Occipital lobe (tissue), 2 donors: ENCODE data around the gene DMC1. TPM values are rescaled to one million over a fixed set of nuclear protein-coding genes. Genes with fewer than 3 reads are reported as not detected.

Experiments
- DNase-seq: peaks from one replicate; lab custom pipeline; 2025; lab: John Stamatoyannopoulos, UW
- total RNA-seq: library from RNA; depleted of rRNA; stranded (reverse); fragments of >200 nt; gene quantifications from one replicate; pipeline ENCODE4 v1.2.3, GENCODE V29; 2014

Gene DMC1
- total RNA-seq, 1 donor from 2014 or later, result 4.1 TPM

DNA sequence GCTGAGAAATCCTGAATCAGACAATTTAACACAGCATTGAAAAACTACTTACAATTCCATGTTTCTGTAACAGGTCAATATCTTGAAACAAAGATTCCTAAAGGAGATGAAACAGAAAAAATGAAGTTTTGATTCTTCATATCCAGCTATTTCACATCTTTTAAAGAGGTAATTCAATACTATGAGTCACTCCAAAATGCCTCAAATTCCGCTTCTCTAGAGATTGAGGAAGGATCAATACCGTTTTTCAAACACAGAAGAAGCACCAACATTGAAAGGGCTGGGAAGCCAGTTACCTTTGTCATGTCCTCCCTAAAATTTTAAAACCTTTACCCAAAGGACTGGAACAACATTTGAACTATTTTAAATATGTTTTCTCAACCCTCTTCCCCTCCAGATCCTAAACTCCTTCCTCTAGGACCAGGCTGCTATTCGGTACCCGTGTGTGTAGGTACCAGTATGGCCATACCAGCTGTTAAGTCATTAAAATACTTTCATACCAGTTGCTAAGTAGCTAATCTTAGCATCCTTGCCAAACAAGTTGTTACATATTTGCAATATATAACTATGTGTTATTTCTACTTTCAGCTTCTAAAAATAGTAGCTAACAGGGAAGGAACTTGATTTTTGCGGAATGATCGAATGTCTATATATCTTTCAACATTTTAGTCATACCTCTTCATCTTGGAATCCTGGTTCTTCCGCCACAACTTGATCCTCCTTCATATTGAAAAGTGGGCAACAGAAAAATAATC is 2.3 kb downstream of the DMC1 start:
- DNase-seq, result no peak

DNA sequence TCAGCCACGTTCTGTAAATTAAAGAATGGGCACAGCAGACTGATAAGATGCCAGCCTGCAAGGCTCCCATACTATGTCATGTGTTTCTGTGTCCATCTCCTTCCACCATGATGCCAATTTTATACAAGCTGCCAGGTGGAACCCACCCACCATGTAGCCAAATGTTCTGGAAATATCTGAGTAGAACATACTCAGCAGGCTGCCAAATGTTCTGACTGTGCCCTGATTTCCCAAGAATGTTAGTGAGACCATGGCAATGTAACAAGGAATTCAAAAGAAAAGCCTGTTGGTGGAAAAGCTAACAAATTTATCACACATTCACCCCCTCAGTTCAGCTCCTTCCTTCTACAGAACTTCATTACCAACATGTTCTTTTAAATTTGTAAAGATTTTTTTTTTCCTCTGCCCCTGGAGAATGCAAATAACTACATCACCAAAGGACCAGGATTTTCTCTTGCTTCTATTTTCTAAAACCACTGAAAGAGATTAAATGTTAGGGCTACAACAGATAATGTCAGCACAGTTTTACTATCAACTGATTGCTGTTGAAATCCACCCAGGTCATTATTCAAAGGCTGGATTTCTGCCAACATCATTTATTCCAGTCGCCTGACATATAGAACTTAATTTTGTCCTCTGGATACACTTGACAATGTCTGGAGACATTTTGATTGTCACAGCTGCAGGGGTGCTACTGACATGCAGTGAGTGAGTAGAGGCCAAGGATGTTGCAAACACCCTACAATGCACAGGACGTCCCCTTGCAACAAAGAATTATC is 3.1 kb downstream of the DMC1 start:
- DNase-seq, result peak; percentile 18

DNA sequence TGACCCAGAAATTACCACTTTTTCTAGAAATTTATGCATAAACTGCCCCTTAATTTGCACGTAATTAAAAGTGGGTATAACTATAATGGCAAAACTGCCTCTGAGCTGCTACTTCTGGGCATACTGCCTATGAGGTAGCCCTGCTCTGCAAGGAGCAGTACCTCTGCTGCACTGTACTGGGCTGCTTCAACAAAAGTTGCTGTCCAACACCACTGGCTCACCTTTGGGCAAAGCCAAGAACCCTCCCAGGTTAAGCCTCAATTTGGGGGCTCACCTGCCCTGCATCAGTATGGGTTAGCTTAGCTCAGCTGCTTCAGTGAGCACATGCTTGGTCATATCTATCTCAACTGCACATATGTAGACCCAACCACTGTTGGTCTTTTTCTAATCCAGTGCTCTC is 4.5 kb downstream of the DMC1 start:
- DNase-seq, result no peak

DNA sequence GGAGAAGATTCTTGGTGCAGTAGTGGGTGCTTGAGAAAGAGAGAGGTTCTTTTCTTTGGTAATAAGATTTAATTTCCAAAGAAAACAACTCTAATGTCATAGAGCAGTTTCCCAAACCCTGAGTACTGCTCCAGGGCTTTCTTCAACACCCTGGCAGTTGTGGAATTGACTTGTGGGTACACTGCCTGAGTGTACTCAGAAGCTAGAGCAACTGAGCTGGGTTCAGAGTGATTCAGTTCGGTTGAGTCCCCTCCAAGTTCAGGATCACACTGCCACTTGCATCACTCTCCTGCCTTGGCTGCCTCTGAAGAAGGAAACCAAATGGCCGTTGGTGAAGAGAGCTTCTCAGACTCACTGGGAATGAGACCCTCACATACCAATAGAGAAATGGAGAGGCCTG is 5.3 kb downstream of the DMC1 start:
- DNase-seq, result no peak

DNA sequence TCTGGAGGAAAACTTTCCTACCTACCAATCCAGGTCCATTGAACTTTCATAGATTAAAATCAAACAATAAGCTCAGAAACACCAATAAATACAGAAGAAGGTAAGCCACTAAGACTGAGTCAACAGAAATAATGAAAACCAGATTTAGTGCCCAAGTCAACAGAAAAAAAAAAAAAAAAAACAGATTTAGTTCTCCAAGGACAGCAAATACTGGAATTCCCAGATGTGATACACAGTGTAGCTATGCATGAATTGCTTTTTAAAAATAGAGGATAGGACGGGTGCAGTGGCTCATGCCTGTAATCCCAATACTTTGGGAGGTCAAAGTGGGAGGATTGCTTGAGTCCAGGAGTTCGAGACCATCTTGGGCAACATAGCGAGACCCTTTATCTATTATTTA is 15.7 kb downstream of the DMC1 start:
- no peak for DNase-seq

DNA sequence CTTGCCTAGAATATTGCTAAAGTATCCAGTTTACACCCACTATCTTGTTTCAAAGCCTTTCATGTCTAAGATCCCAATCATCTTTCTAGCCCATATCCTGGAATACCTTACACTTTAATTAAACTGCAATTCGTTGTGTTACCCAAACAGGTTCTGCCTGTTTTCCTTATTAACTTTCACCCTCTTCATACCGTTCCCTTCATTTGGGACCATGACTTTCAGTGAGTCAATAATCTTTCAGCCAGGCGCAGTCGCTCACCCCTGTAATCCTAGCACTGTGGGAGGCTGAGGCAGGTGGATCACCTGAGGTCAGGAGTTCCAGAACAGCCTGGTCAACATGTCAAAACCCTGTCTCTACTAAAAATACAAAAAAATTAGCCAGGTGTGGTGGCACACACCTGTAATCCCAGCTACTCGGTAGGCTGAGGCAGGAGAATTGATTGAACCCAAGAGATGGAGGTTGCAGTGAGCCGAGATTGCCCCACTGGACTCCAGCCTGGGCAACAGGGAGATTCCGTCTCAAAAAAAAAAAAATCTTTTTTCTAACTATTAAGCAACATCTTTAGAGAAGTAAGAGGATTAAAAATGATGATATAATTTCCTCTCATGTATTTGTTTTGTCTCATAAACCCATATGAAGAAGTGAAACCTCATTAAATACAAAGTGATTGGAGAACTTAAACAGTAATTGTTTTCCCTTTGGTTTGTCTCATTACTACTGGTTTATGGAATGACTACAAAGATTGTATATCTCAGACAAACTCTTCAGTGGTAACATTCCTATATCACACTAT is 20.7 kb downstream of the DMC1 start:
- no peak for DNase-seq

DNA sequence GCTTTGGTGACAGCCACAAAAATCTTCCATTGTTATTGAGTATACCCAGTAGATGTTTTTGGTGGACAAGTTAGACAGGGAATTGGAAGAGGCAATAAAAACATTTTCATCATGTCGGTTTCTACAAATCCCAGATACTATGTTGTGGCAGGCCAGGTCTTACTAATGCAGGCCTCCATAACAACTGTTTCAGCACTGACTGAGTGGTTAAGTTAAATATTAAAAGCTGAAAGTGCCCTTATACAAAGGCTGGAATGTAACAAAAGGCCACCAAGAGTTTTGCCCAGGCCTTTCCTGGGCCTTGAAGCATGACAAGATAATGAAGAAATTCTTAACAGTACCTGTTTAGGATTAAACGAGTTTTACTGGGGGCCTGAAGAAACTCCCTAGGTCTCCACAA is 29.3 kb downstream of the DMC1 start:
- no peak for DNase-seq

DNA sequence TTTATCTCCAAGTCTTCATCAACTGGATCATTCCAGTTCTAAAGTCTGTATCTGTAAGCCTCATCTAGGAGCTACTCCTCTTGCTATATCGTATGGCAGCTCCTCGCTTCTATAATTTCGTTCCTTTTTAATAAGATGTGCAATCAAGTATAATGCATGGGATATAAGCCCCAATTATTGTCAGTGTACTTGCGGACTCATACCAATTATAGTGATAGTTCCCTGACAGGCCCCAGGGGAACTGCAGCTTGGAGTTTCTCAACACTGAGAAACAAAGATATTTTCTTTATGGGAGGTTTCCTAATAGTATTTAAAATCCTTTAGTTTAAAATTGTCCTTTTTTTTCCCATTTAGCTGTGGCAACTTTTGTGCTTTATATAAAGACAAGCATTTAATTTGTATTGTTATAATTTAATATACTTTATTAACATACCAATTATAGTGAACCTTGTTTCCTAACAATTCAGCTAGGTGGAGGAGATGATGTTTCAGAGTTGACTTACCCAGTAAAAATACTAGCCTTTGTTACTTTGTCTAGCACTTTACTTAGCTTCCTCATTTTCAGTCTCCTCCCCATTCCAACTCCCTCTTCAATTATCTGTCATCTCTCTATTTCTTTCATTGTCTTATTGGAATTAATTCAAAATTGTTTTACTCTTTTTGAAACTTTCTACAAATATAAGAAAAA is 38.6 kb downstream of the DMC1 start:
- no peak for DNase-seq

DNA sequence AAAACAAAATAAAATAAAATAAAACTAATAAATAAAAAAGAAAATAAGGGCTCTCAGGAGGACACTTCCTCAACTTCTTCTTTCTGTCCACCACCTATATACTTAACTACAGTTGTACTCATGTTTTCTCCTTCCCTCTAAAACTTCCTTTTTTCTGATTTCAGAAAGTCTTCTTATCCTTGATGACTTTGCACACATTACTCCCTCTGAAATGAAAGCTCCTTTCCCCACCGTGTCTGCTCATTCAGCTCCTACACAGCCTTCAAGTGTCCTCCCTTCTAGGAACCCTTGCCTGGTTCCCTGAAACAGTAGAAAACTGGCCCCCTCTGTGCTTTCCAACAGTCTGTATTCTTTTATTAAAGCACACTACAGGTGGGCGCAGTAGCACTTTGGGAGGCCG is 45.6 kb downstream of the DMC1 start:
- DNase-seq, result no peak

DNA sequence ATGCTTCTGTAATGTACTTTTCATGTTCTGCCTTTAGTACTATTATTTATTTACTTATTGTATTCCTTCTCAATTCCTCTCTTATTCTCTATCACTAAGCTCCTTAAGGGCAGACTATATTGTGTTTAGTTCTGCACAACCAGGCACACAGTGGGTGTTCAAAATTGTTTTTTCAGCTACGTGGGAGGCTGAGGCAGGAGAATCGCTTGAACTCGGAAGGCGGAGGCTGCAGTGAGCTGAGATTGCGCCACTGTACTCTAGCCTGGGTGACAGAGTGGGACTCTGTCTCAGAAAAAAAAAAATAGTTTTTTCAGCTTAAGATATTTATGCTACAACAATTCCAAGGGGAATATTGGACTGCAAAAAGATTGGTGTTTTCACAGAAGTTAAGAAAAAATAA is 46.5 kb downstream of the DMC1 start:
- DNase-seq, result no peak

DNA sequence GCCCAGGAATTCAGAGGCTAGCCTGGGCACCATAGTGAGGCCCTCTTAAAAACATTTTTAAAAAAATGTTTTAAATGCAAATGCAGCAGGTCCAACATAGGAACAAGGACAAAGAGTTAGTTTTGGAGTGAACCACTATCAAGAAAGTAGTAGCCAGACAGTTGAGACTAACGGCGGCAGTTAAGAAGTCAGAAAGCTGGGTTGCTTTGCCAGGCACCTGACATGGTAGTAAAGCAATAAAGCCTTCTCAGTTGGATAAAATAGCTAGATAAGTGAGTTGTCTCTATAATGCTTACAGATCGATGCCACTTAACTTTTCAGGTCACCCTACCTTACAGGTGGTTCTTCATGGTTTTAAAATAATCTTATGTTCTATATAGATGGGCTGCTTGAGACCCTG is 47.0 kb downstream of the DMC1 start:
- DNase-seq, result no peak

DNA sequence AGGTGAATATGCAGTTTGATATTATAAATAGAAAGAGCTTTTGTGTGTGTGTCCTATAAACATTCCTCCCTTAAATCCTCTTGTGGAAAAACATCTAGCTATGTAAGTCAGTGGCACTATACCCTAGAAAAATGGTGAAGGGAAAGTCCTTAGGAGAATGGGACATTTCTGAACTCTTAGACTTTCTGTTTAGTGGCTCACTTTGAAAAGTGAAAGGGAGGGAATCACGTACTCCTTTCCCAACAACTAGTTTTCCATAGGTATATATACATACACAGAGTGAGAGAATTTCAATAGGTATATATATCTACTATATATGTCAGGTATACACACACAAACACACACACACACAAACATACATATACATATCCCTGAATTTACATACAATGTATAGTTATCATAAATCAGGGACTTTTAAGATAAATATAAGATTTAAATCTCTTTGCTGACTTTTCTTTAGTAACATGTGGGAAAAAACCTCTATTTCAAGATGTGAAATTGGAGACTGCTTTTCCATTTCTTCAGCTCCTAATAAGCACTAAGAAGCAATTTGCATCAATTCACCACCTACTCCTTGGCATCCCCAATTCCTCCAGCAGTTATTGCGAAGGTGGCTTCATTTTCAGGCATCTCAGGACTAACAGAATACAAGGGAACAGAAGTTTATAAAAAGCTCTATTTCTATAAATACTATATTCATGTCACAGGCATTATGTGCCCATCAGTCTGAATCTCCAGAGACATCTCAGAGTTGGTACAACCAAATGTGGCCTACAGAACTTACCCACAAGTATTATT is 50.3 kb downstream of the DMC1 start:
- no peak for DNase-seq

DNA sequence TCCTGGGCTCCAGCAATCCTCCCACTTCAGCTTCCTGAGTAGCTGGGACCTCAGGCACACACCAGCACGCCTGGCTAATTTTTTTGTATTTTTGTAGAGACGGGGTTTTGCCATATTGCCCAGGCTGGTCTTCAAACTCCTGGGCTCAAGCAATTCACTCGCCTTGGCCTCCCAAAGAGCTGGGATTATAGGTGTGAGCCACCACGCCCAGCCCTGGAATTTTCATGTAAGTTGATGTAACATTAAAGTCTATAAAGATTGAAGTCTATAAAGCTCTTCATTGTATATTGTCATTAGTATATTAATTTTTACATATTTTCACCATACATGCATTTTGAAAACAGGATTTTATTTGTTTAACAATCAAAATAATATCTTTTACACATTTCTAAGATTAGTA is 51.4 kb downstream of the DMC1 start:
- DNase-seq, result no peak

DNA sequence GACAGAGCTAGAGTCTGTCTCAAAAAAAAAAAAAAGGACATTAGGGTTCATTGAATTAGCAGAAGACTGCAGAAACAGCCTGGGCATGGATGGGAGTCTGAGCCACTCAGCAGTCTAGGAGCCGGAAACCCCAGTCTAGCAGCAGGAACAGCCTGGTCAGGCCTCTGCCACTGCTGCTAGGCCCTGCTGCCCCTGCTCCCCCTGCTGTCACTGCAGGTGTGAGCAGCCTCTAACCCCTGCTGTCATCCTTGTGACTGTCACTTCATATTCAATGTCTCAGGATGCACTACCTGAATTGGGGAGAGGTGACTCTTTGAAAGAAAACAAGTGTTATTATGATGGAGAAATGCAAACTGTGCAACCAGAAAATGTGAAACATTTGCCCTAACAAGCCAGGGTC is 56.9 kb downstream of the DMC1 start:
- DNase-seq, result no peak

DNA sequence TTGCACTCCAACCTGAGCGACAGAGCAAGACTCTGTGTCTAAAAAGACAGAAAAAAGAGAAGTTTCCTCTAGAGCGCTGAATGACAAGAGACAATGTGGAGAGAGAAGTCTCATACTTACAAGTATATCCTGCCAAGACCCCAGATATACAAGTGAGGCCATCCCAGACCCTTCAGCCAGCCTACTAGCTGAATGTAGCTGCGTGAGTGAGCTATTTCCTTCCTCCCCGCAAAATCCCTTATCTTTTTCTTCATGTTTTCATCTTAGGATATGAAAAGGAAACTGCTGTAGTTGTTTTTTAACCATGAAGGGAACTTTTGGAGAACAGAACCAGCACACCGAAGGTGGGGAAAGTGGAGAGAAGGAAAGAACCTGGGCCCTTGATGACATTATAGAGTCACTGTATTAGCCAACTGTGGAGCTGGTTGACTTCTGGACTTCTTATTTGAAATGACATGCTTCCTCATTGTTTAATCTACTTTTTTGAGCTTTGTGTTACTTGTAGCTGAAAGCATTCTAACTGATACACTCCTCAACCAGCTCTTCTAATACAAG is 59.5 kb downstream of the DMC1 start:
- no peak for DNase-seq

DNA sequence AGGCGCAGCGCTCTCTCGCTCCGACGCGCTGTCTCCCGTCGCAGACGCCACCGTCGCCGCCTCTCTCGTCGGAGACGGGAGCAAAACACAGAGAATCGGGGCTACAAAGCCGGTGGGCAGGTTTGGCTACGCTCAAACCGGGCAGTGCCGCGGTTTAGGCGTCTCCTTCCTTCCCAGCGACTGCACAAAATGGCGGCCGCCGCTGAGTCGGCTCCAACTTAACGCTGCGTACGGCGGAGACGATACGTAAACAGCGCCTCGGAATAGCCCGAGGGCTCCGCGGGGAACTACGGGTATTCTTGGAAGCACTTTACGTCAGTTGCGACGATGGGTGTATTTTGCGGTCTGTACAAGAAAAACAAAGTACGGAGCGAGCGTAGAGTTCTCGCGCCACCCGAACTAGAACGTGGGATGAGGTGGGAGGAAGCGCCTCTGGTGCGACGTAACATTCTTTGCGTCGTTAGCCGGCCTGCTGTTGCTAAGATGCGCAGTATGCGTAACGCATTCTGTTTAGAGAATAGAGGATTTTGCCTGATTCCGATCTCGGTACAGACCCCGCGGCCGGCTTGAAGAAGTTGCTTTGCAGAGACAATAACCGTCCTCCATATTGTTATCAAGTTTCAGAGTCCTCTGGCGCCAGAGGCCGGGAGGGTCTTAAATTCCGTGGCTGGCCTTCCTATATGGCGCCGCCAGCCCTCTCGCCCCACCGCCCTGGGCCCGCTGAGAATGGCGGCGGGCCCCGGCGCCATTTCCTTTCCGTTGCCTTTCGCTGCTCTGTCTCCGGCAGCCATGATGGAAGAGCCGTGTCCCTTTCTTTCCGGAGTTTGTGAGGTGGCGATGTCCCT is 63.6 kb downstream of the DMC1 start, which contains the start of gene DDX17:
Gene DDX17, minus strand, starts transcription at position 194 of the 845 bp plus-strand sequence.
- peak; percentile 90 for DNase-seq

DNA sequence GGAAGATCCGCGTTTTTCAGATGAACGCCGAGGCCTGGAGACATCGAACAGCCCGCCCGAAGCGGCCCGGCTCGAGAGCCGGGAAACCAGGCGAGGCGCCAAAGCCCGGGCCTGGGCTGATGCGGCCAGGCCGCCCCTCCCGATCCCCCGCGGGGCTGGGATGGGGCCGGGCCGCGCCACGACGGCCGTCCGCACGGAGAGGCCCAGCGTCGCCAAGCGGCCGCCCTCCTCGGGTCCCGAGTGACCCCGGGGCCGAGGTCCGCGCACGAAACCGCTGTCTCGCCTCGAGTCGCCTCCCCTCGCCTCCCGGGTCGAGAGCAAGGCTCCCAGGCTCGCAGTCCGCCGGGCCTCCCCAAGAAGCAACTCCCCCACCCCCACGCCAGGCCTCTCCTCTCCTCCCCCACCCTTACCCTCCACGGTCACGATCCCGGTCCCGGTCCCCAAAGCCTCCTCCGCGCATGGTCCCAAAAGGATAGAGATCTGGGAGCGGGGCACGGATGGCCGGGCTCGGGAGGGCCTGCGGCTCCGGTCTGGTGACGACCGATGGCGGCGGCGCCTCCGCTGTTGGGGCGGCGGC is 64.4 kb downstream of the DMC1 start:
- DNase-seq, result peak; percentile 72

DNA sequence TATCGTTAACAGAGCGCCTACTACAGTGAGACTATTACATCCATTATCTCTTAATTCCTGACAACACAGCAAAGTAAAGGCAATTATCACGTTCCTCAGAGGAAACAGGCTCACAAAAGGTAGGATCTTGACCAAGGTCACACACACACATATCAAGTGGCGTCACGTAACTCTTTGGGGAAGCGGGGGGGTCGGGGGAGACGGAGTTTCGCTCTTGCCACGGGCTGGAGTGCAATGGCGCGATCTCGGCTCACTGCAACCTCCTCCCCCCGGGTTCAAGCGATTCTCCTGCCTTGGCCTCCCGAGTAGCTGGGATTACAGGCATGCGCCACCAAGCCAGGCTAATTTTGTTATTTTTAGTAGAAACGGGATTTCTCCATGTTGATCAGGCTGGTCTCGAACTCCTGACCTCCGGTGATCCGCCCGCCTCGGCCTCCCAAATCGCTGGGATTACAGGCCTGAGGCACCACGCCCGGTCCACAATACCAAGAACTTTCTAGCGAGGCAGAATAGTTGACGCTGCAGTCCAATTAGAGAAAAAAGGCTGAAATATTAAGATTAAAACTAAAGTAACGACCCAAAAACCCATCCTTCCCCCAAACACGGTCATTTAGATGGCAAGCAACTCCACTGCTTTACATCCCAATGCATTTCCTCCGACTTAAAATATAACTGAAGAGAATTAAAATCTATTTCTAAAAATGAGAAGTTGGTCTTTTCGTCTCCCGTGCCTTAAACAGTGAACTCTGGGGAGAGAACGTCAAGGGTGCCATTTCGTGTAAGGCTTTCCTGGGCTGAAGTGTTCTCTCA is 65.0 kb downstream of the DMC1 start:
- no peak for DNase-seq
